GM19468 (cell line): Measurements from ENCODE around the gene RIPOR2.
"Not testable (repeated sequence)": the region's sequence is repeated elsewhere in the genome, so short reads cannot be mapped to it uniquely, and the experiment has no call there.

Experiments
- ATAC-seq: cut with Tn5 transposase; IDR thresholded peaks from one replicate; pipeline ENCODE4 v1.9.1; 2021; ENCODE audit warnings: mild to moderate bottlenecking, moderate library complexity, moderate number of reproducible peaks; ENCODE audit not compliant: unreplicated experiment; ENCODE audit errors: extremely low read depth

The RIPOR2 gene

DNA sequence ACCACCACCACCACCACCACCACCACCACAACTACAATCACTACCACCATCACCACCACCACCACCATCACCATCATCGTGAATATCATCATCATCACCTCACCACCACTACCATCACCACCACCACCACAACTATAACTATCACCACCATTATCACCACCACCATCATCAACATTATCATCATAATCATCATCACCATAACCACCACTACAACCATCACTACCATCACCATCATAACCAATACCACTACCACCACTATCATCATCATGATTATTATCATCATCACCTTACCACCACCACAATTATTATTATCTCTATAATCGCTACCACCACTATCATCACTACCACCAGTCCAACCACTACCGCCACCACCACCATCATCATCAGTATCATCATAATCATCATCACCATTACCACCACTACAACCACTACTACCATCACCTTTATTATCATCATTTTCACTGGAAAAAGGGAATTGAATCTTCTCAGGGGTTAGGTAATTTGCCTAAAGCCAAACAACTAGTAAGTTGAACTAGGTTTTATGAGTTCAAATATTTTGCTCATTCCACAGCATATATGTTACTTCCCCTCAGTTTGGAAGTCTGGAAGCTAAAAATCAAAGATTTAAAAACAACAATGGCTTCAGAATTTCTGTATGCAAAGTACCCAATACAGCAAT lies 8.3 kb downstream of the RIPOR2 start:
- ATAC-seq = no peak

DNA sequence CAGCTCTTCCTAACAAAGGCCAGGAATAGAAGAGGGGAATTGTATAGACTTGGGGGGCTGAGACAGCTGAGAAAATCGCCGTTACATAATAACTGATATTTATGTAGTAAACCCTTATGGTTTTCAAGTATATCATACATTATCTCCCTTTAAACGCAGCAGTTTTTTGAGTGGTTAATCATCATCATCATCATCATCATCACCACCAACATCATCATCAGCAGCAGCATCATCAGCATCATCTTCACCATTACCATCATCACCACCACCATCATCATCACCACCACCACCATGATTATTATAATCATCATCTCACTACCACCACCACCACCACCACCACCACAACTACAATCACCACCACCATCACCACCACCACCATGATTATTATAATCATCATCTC lies 9.1 kb downstream of the RIPOR2 start:
- ATAC-seq = not testable (repeated sequence)

DNA sequence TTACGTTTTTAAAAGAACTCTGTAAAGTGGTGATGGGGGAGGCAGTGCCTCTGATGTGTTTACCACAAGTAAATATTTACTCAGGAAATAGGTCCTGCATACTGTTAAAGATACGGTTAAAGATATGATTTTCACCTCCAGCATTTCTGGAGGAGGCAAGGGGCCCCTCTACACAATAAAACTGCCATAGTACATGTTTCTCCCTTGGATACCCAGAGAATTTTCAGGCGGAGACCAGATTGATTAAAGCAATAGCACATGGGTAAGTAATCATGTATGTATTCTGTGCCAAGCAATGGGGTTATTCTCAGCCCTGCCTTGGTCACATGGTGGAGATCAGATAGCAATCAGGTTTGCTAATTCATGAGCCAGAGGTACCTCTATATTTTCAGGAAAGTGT lies 9.6 kb downstream of the RIPOR2 start:
- no peak for ATAC-seq

DNA sequence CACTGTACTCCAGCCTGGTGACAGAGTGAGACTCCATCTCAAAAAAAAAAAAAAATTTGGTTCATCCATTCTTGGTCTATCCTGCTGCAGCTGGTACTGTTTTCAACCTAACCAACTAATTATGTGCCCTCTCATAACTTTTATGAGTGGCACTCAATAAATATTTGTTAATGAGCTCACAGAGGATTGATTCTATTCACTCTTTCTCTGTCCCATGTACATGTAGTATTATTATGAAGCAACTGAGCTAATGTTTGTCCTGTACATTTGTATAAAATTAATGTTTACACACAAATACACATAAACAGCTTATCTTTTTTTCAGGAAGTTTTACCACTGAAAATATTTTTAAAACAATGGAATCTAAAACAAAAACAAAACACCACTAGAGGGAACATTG lies 10.1 kb downstream of the RIPOR2 start:
- no peak for ATAC-seq

DNA sequence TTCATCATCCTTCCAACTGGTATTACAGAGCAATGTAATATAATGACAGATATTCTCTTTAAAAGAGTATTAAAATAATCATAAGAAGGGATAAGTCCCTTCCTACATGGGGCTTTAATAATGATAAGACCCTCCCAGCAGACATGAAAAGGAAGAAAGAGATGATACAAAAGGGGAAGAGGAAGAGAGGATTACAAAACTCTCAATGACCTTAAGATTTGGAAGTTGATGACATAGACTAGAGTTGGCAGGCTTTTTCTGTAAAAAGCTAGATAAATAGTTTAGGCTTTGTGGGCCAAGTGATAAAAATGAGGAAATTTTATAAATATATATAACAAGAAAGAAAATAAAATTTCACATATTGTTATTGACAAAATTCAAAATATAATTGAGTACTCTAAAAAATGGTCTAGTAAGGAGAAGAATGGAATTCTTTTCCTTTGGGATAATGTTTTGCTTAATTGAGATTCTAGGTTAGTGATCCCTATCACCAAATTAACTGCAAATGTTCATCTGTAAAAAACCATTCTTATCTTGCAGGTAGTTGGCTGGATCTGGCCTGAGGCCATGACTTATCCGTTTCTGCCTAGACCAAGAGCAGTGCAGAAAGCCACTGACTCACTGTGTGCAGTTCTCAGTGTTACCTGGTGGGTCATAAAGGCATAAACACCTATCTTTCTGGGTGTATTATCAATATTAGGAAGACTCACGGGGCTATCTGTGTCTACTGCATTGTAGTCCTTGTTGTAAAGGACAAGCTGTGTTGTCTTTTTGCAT lies 11.0 kb downstream of the RIPOR2 start:
- no peak for ATAC-seq

DNA sequence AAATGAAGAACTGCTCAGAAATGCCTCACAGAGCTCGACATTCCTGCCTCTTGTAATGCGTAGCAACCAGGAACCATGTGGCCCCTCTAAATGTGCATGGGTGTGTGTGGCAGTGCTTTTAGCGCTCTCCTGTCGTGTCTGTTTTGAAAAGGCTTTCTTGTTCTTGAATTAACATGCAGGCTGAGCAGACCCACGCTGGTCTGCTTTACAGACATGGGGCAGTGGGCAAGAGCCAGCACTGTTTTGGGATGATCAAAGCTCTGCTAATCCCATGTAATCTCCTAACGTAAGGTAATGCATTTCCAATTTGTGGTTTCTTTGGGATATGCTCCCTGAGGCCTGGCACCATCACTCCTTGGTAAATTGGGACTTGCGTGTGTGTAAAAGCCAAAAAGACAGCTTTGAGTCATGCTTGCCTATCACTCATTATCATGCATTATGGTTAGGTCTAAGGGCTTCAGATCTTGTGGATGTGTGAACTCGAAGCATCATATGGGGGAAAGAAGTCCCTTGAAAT lies 11.8 kb downstream of the RIPOR2 start:
- no peak for ATAC-seq

DNA sequence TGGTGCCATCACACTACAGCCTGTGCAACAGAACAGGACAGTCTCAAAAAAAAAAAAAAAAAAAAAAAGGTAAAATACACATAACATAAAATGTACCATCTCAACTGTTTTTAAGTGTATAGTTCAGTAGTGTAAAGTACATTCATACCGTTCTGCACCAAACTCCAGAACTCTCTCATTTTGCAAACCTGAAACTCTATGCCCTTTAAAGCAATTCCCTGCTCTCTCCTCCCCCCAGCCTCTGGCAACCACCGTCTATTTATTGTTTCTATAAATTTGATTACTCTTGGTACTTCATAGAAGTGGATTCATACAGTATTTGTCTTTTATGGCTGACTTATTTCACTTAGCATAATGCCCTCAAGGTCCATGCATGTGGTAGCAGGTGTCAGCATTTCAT lies 12.9 kb downstream of the RIPOR2 start:
- ATAC-seq = no peak

DNA sequence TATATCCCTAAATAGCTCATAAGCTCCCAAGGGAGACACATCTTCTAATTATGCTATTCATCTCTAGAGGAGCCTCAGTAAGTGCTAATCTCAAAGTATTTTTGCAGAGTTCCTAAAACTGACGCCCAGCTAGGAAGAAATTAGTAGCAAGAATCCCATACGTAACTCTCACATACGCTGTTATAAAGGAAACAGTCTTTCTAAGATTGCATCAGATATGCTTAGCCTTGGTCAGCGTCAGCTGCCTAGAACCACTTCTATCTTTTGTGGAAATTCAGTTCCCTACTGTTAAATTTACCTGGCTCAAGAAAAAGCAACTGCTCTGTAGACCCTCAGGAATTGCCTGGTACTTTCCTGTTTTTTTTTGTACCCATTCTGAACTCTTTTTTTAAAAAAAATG lies 13.6 kb downstream of the RIPOR2 start:
- ATAC-seq = no peak

DNA sequence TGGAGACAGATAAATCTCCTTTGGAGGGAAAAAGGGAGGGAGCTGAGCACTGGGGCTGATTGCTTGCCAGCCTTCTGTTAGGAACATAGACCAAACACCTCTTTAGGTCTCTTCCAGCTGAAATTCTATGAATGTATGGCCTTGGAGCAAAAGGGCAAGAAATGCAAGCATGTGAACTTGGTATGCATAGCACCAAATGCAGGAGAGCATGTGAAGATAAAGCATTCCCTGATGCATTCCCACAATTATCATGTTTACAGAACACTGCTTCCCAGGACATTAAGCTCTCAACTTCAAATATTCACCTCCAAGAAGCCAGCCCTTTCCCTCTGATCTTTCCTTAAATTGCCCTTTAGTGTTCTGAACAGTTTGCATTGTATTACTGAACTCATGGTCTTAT lies 15.6 kb downstream of the RIPOR2 start:
- ATAC-seq = no peak

DNA sequence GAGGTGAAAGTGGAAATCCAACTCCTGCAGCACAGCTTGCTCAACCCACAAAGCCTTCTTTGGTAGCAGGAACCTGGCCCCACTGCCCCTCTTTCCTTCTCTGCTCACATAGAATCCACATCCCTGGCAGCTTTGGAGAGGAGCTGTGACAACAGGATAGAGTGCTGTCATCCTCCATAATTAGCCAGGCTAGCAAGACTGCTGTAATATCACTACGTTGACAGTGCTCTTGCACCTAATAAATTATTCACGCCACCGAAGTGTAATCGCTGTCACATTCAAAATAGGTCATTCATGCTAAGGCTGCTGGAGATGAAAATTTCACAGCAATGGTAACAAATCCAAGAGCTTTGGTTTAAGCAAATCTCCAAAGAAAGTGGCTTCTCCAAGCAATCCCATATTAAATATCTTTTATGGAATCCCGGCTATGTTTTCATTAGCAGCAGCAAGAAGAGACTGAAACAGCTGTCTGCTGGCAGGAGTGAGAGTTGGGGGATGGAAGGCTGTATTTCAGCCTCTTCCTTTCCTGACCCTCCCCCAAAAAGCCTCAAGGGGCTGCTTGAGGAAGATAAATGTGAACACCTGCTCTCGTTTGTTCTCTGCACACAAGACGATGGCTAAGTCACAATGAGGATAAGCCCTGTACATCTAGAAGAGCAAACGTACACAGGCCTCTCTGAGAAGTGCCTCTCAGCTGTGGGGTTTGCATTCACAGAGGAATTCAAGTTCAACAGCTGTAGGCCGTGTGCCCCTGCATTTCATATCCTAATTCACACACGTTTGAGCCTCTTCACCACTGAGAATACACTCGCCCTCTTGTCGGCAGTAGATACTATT lies 16.5 kb downstream of the RIPOR2 start:
- ATAC-seq = peak; percentile 34

DNA sequence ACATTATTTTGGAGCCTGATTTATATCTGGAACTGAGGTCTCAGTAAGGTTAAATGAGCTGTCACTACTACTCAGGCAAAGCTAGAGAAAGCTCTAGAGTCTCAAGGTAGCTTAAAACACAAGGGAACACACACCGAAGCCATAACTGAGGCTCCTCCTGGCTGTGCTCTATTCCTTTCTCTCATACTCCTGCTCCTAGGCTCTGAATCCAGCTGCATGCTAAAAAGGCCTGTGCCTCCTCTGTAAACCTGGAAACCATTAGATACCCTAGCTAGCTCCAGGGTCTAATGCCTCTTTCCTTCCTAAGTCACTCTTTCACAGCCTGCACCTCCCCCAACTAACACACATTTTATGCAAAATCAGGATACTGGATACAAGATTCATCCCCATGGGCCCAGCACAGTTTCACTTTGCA lies 17.1 kb downstream of the RIPOR2 start:
- ATAC-seq = no peak

DNA sequence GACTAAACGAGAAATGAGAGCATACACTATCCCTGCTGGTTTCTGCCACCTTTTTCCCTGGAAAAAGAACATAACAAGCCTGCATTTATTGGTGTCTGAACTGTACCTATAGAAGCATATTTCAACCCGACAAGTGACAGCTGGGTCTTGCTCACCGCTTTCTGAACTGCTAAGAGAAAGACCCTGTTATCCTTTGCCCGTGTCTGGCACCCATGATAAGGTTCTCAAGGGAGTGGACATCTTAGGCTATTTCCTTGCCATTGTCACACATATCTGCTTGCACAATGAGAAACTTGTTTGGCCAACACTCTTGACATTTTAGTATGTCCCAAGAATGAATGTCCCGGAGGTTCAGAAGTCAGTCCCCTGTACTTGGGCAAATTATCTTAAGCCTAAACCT lies 19.3 kb downstream of the RIPOR2 start:
- no peak for ATAC-seq

DNA sequence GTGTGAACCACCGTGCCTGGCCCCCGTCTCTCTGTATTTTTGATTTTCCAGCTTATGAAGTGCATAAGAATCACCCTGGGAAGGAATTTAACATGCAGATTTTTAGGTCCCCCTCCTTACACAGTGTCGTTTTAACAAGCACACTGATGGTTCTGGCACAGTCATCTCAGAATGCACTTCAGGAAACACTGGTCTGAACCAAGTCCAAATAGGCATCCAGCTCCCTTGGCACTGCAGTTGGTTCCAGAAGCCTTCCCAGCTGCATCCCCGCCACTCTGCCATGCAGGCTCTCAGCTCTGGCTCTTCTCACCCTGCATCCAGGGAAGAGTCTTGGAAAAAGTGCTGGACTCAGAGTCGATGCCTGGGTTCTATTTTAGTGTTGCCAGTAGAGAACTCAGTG lies 20.1 kb downstream of the RIPOR2 start:
- ATAC-seq = no peak

DNA sequence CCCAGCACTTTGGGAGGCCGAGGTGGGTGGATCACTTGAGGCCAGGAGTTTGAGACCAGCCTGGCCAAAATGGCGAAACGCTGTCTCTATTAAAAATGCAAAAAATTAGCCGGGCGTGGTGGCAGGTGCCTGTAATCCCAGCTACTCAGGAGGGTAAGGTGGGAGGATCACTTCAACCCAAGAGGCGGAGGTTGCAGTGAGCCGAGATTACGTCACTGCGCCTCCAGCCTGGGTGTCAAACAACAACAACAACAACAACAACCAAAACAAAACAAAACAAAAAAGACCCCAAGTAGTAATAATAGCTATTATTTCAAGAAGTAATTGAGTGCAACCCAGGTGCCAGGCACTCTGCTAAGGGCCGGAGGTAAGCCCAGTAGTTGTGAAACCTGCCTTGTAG lies 21.7 kb downstream of the RIPOR2 start:
- not testable (repeated sequence) for ATAC-seq

DNA sequence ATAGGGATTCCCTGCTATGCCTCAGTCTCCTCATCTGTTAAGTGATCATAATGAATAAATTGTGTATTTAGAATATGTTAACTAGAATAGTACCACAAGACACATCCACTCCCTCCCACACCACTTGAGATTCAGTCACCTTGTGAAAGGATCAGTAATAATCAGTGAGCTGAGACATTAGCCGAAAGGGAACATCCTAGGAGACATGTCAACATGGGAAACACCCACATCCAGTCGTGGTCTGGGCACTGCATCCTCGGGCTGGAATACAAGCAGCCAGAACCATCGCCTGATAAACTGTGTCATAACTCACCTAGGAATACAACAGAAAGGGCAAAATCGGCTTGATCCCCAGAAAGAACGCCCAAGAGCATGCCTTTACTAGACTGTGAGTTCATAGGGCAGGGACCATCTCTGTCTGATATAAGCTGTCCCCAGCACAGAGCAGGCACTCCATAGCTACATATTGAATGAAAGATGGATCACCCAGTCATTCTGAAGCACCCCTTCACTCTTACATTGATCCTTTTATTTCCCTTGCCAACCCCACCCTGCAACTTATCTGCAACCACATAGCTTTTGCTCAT lies 23.9 kb downstream of the RIPOR2 start:
- ATAC-seq = no peak

DNA sequence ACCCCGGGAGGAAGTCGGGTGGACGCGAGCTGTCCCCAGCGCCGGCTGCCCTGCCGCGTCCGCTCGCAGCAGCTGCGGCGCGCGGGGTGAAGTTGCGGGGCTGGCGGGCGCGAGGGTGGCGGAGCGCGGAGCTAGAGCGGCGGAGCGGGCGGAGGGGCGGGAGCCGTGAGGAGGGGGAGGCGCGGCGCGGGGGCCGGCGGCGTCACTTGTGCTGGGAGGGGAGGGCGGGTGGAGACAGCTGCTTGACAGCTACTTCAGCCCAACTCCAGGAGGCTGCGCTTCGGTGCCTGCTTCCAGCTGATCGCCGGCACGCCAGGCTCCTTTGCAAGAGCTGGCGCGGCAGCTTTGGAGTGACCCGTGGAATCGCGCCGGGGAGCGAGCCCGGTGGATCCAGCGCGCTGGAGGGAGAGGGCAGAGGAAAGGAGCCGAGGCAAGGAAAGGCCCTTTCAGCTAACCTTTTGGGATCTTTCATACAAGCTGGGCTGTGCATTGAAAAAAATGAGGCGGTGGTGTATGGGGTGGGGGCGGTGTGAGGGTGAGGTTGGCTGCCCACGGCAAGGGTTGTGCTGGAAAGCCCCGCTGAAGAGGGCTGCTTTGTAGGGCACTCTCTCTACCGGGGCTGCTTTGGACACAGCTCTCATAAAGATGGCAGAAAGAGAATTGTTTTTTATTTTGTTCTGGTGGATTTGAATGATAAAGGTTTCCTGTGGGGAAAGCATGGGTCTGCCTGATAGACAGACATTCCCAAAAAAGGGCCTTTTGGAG lies 24.6 kb downstream of the RIPOR2 start:
- no peak for ATAC-seq

DNA sequence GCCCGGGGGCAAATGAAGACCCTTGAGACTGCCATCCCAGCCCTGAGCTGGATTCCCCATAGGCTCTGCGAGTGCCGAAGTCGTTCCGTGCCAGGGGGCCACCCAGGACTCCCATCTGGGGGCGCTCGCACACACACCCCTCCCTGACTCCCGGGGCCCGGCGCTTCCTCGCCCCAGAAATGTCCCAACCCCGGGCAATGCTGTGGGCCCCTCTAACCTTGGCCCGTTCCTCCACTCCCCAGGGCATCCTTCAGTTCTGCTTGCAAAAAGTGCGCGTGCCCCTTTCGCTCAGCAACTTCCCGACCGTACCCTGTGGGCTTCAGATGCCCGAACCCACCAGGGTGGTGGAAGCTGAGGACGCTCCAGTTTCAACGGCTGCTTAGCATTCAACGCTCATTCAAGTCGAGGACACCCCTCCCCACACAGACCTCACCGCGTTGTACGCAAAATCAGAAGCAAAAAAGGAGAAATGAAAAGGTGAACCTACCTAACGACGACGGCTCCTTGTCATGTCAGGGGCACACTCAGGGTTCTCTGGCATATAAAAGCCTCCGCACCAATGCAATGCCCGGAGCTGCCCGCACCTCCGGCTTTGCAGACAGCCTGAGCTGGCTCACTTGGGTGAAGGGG lies 25.3 kb downstream of the RIPOR2 start:
- ATAC-seq = no peak

DNA sequence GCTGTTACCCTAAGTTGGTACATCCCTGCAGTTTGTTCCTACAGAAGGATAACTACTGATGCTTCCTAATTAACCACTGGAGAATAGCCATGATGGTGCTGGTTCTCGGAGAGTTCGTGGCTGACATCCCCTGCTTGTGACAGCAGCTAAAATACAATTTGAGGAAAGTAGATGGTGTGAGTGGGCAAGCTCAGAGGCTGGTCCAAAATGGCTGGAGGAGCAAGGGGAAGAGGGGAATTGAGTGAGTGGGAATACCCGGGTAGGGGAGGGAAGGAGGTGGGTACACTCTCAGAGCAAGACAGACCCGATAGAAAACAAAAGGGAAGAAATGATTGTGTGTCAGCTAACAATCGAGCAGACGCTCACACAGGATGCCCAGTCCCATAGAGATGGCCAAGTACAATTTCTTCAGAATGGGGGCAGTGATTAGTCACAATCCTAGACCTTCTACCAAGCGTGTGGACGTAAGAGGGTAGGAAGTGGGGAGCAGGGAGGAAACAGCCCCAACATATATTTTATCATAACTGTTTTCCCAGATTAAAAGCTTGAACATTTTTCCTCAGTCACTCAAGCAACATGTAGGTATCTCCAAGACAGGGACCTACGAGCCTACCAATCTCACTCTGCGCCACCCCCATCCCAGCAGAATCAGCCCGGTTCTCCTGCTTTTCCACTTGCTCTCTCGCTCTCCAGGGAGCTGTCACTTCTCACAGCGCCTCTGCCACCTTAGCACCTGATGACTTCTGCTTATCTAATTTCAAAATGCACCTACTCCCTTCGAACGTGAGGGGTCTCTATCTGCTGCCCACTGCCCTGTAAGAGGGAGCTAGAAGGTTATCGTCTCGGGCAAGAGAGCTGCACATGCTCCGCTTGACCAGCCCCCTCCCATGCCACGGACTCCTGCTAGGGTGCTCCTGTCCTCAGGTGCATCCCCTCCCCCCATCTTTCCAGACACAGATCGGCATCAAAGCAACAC lies 26.2 kb downstream of the RIPOR2 start:
- no peak for ATAC-seq
